ENCODE data around the gene BARHL1. TPM values are rescaled to one million over a fixed set of nuclear protein-coding genes. Genes with fewer than 3 reads are reported as not detected.

Gene BARHL1
- total RNA-seq, 2 experiments from 2014 or later = not detected

DNA sequence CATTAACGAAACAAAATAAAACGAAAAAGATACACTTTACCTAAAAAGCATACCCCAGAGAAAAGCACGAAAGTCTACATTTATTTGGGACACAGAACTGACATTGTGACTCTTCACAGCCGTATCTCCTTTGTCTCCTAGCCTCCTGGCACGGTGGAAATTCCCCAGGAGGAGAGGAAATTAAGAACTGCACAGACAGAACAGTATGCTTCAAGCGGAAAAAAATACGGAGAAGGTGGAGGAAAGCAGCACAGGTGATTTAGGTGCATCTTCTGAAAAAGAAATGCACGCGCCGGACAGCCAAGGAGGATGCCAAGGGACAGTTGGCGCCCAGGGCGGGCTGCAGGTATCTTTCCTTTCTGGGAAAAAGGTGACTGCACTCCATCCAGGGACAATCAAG, 55.4 kb downstream of the BARHL1 start:
- no peaks in the 10 kb centered on the region for H3K4me1 Mint-ChIP-seq (ENCODE audit: low read depth)
- CTCF ChIA-PET = interaction anchor here (1.7 kb wide), 1 partner anchor 14 kb away, joined by 5 read pairs; no protein-coding TSS in a partner anchor

DNA sequence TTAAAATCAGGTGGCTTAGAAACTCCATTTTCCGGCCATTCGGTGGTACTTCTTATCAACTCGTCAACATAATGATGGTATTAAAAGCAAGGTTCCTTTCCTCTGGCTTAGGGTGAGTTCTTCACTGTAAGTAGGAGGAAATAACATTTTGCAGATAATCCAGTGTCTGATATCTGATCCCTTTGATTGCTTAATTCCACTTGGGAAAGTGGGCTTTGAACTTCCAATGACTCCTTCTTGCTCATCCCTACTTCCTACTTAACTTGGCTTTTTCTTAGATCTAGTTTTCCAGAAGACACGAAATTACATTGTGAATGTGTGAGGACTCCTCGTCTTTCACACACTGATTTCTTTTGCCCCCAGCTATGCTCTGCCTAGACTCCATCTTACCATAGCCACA, 55.8 kb downstream of the BARHL1 start:
- TF ChIP-seq, protein P1, sequence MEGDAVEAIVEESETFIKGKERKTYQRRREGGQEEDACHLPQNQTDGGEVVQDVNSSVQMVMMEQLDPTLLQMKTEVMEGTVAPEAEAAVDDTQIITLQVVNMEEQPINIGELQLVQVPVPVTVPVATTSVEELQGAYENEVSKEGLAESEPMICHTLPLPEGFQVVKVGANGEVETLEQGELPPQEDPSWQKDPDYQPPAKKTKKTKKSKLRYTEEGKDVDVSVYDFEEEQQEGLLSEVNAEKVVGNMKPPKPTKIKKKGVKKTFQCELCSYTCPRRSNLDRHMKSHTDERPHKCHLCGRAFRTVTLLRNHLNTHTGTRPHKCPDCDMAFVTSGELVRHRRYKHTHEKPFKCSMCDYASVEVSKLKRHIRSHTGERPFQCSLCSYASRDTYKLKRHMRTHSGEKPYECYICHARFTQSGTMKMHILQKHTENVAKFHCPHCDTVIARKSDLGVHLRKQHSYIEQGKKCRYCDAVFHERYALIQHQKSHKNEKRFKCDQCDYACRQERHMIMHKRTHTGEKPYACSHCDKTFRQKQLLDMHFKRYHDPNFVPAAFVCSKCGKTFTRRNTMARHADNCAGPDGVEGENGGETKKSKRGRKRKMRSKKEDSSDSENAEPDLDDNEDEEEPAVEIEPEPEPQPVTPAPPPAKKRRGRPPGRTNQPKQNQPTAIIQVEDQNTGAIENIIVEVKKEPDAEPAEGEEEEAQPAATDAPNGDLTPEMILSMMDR (IDR thresholded peaks at IDR 0.05) = no peak
- no peaks in the 10 kb centered on the region for H3K27me3 Mint-ChIP-seq
- POLR2A ChIA-PET = no interaction called here
- intact Hi-C loops (cut with micrococcal nuclease) = no loop called here
- CTCF ChIA-PET = no interaction called here
- H3K9me3 Mint-ChIP-seq = no peaks in the 10 kb centered on the region
- H3K4me3 Mint-ChIP-seq = no peak overlapping the region
- DNase-seq (no peak), ATAC-seq (no peak)
- H3K27ac Mint-ChIP-seq = no peak overlapping the region
- H3K4me1 Mint-ChIP-seq (ENCODE audit: low read depth) = no peaks in the 10 kb centered on the region
- H3K36me3 Mint-ChIP-seq (ENCODE audit: low read depth) = peaks cover 31% of the 10 kb centered on the region

More for the DNA sequence above, 55.4 kb downstream of the BARHL1 start:
- Mint-ChIP-seq H3K27ac (no peak overlapping the region), H3K4me3 (no peak overlapping the region), H3K9me3 (no peaks in the 10 kb centered on the region), H3K36me3 (ENCODE audit: low read depth) (peaks cover 28% of the 10 kb centered on the region), H3K27me3 (no peaks in the 10 kb centered on the region)
- ATAC-seq = no peak
- intact Hi-C loops (cut with micrococcal nuclease) = no loop called here
- no peak for DNase-seq
- TF ChIP-seq, protein P1 (IDR thresholded peaks at IDR 0.05) = no peak
- POLR2A ChIA-PET = no interaction called here

DNA sequence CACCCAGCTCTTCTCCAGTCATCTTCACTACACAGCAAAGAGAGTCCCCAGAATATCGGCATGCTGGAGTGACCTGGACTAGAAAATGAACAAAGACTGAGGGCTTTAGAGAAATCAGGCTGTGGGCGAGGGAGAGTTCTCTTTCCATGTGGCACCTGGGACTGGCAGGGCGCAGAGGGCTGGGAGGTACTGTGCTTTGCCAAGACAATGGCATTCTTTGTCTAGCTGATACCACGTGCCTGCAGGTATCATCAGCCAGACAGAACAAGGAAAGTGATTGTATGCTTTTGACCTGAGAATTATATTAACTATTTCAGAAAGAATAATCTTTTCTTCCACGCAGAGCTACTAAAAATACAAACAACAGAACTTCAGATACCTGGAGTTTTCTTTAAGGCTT, 56.9 kb downstream of the BARHL1 start:
- no peak for DNase-seq
- H3K36me3 Mint-ChIP-seq (ENCODE audit: low read depth) = peaks cover 30% of the 10 kb centered on the region
- intact Hi-C loops (cut with micrococcal nuclease) = no loop called here
- no peaks in the 10 kb centered on the region for H3K9me3 Mint-ChIP-seq
- POLR2A ChIA-PET = no interaction called here
- no peak overlapping the region for H3K4me3 Mint-ChIP-seq
- ATAC-seq = no peak
- H3K4me1 Mint-ChIP-seq (ENCODE audit: low read depth) = no peaks in the 10 kb centered on the region
- no peaks in the 10 kb centered on the region for H3K27me3 Mint-ChIP-seq
- CTCF ChIA-PET = no interaction called here
- TF ChIP-seq, protein P1 (IDR thresholded peaks at IDR 0.05) = no peak
- no peak overlapping the region for H3K27ac Mint-ChIP-seq

Other genes starting within 250 kb of the BARHL1 start
- 10 to 100 TPM; 32.6 to 33.8 TPM for gene SETX, start 227.6 kb upstream of the BARHL1 start, total RNA-seq
- 10 to 100 TPM; 38.2 to 38.3 TPM for gene TTF1, start 175.8 kb upstream of the BARHL1 start, total RNA-seq
- gene CFAP77, start 172.4 kb upstream of the BARHL1 start, total RNA-seq = not detected
- 10 to 100 TPM; 20.9 to 22.8 TPM for gene DDX31, start 87.4 kb downstream of the BARHL1 start, total RNA-seq
- 10 to 100 TPM; 16.2 to 16.4 TPM for gene GTF3C4, start 87.9 kb downstream of the BARHL1 start, total RNA-seq